PC-3 (cell line): ENCODE results near the gene EZR.

ENCODE experiments used
- EZH2phosphoT487 ChIP-seq: fragments of 300-600 bp; sonication (generic); IDR thresholded peaks from 2 replicates; pipeline ENCODE4 v1.6.1; 2018; ENCODE audit warnings: mild to moderate bottlenecking, antibody characterized with exemption, low read length, borderline replicate concordance
- TF ChIP-seq, protein P1 (sequence below): fragments of 300-600 bp; sonication (generic); conservative IDR thresholded peaks from 2 replicates; pipeline ENCODE4 v1.5.1; 2017; ENCODE audit warnings: antibody characterized with exemption, low read depth, mild to moderate bottlenecking, low read length

DNA sequence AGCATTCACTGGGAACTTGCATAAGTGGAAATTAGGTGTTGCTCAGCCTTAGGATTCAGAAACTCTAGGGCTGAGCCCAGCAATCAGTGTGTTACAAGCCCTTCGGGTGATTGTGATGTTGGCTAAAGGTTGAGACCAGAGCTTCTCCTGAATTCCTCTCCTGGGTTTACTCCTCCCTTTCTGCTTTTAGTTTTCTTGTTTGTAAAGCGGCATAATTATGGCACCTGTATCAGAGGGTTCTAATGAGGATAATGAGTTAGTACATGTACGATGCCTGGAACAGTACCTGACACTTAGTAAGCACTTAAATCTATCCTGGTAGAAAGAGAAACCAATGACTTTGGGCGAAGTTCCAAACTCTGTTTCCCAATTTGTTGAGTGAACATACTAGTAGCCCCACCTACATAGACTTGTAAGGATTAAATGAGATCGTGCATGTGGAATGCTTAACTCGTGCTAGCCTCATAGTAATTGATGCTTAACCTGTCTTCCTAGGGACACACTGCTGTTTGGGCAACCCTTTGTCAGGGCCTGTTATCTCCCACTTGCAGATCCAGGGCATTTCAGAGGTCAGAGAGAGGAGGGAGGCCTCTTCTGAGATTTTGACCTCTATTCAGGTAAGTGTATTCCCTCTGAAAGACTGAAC, 932 bp upstream of the EZR start:
- TF ChIP-seq, protein P1, sequence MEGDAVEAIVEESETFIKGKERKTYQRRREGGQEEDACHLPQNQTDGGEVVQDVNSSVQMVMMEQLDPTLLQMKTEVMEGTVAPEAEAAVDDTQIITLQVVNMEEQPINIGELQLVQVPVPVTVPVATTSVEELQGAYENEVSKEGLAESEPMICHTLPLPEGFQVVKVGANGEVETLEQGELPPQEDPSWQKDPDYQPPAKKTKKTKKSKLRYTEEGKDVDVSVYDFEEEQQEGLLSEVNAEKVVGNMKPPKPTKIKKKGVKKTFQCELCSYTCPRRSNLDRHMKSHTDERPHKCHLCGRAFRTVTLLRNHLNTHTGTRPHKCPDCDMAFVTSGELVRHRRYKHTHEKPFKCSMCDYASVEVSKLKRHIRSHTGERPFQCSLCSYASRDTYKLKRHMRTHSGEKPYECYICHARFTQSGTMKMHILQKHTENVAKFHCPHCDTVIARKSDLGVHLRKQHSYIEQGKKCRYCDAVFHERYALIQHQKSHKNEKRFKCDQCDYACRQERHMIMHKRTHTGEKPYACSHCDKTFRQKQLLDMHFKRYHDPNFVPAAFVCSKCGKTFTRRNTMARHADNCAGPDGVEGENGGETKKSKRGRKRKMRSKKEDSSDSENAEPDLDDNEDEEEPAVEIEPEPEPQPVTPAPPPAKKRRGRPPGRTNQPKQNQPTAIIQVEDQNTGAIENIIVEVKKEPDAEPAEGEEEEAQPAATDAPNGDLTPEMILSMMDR, result no peak
- TF ChIP-seq EZH2phosphoT487, result no peak
